NCI-H146 treated with DMSO at 0.1 percent for 48 hours (cell line): ENCODE data around the gene SNCB.

Experiments
- DNase-seq: peaks from one replicate; lab custom pipeline; 2025; ENCODE audit not compliant: unreplicated experiment; lab: John Stamatoyannopoulos, UW

The SNCB gene

DNA sequence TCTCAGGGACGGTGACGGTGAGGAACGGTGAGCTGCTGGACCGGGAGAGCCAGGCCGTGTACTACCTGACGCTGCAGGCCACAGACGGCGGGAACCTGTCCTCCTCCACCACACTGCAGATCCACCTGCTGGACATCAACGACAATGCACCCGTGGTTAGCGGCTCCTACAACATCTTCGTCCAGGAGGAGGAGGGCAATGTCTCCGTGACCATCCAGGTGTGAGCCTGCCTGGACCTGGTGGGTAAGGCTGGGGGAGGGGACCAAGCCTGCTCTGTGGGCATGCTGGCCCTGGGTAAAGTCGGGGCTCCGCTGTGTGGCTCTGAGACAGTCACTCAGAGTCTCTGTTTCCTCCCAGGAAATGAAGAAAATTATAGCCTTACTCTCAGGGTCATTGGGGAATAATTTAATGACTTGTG is 51.9 kb downstream of the SNCB start:
- DNase-seq: peak; percentile 39

DNA sequence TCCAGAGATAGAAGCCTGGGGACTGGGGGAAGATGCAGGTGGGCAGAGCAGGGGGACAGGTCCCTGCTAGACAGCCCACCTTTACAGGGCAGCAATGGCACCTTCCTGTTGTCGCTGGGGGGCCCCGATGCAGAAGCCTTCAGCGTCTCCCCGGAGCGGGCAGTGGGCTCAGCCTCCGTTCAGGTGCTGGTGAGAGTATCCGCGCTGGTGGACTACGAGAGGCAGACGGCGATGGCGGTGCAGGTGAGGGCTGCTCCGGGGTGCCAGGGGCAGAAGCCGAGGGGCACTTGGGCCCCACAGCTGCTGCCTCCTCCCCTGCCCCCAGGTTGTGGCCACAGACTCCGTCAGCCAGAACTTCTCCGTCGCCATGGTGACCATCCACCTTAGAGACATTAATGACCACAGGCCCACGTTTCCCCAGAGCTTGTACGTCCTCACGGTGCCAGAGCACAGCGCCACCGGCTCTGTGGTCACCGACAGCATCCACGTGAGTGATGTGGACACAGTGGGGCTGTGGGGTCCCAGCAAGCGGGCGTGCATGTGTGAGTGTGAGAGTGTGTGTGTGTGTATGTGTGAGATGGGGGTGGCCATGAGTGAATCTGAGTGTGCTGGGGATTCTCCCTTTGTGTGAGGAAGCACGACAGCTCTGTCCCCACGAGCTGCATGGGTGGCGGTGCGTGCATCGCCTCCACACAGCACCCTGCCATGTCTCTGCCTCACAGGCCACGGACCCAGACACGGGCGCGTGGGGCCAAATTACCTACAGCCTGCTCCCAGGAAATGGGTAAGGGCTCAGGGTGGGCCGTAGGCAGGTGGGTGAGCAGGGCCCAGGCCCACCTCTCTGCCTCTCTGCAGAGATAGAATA is 52.8 kb downstream of the SNCB start:
- DNase-seq: no peak

DNA sequence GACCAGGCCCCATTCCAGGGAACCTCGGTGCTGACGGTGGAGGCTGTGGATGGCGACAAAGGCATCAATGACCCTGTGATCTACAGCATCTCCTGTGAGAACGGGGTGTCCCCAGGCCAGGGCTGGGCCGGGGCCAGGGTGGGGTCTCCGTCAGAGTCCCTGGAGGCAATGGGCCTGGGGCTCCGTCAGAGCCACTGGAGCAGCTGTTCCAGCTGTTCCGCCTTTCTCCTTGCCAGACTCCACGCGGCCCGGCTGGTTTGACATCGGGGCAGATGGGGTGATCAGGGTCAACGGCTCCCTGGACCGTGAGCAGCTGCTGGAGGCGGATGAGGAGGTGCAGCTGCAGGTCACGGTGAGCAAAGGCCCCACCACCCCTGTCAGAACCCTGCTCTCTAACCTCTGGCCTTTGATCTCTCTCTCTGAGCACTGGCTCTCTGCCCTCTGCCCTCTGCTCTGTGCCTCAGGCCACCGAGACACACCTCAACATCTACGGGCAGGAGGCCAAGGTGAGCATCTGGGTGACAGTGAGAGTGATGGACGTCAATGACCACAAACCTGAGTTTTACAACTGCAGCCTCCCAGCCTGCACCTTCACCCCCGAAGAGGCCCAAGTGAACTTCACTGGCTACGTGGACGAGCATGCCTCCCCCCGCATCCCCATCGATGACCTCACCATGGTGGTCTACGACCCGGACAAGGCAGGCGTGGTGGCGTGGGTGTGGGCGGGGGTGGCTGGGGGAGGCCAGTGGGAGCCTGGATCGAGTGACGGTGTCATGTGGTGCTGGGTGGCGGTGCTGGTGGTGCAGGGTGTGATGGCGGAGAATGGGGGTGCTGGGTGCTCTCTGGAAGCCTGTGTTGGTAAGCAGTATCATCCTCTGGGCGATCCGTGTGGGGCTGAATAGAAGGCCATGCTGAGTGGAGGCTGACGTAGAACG is 54.6 kb downstream of the SNCB start:
- DNase-seq: no peak

DNA sequence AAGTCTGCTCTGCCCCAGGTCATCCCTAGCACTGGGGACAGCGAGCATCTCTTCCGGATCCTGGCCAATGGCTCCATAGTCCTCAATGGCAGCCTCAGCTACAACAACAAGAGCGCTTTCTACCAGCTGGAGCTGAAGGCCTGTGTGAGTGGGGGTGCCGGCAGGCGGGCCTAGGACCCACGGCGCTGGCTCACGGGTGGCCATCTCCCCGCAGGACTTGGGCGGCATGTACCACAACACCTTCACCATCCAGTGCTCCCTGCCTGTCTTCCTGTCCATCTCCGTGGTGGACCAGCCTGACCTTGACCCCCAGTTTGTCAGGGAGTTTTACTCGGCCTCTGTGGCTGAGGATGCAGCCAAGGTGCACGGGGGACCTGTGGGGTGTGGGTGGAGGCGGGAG is 55.3 kb downstream of the SNCB start:
- no peak for DNase-seq

DNA sequence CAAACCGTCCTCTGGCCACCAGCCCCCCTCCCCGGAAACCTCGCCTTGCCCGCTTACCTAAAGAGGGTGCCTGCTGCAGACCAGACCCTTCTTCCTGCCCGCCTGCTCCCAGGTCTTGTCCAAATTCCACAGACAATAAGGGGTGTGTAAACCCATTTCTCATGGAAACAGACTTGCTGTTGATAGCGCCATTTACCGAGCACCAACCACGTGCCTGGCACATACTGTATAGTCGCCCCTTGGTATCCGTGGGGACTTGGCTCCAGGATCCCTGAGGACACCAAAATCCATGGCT is 56.1 kb downstream of the SNCB start:
- no peak for DNase-seq

DNA sequence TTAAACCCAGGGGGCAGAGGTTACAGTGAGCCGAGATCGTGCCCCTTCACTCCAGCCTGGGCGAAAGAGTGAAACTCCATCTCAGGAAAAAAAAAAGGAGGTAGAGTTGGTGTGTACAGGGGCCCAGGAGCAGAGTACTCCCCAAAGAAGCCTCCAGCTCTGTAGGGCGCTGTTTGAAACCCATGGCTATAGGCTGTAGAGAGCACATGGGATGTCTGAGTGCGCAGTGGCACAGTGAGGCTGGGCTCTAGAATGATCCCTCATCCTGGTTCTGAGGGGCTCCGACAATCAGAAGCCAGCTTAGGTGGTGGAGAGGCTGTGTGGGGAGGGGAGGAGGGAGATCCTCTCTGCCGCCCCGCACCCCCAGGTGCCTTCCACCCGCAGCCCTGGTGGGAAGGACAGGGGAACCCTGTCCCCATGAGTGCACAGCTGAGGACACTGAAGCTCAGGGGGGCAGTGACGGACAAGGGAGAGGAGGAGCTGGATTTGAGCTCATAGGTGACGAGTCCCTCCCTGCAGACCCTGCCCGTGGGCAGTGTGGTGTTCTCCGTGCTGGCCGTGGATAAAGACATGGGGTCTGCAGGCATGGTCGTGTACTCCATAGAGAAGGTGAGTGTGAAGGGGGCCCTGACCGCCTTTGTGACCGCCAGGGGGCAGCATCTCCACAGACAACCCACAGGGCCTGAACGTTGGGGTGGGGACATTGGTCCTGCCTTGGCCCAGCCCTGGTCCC is 56.6 kb downstream of the SNCB start:
- DNase-seq: no peak
